ENCODE results near the gene HAUS2. TPM values are rescaled to one million over a fixed set of nuclear protein-coding genes. Genes with fewer than 3 reads are reported as not detected.
A peak's percentile ranks its signal among the peaks of the same experiment; 100 is the strongest.
"Not testable (repeated sequence)": the region's sequence is repeated elsewhere in the genome, so short reads cannot be mapped to it uniquely, and the experiment has no call there.

Gene HAUS2
- polyA plus RNA-seq, 1 donor = 14.4 TPM

DNA sequence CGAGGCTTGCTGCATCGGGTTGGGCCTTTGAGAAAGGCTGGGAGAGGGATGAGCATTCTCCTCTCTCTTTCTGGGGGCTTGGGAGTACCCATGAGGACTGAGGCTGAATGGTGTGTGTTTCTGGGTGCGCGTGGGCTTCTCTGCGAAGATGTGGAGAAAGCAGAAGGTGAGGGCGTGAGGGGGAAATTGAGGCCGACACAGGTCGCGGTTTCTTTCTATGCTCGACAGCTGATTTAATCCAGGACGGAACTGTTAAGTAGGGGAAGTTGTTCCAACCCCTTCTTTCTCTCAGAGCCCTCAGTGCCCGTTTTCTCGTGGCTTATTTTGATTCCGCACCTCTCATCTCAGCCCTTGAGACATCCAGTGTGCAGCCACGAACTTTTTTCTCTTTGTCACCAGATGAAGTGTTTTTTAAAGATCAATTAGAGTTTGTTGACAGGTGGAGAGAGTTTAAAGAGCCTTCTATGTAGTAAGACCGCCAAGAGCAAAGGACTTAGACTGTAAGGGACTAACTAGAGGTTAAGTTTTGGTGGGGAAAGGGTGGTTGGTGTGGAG lies 27.5 kb downstream of the HAUS2 start:
- no peak for DNase-seq

- no peak for DNase-seq
Measured at GRCh38 chr15:42576776-42577175, 28.1 kb downstream of the HAUS2 start.

DNA sequence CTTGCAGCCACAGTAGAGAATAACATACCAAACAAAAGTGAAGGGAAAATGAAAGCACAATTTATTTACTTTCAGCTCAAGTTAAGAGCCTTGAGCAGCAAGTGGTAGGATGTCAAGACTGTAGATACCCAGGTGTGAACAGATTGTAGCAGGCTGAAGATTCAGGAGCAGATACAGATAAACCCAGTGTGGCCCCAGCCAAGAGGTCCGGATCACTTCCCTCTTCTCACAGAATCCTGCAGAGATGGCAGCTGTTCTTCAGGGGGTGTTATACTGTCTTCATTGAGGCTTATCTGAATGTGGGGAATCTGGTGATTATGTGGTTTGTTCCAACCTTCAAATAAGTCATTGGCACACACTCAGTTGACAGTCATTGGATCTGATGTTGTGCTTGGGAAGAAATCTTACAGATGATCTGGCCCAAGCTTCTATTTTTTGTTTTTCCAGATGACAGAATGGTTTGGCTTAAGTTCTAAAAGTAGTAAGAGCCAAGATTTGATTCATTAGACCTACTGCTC lies 28.9 kb downstream of the HAUS2 start:
- DNase-seq = peak; percentile 45

- no peak for DNase-seq
Measured at GRCh38 chr15:42578984-42579537, 30.4 kb downstream of the HAUS2 start.

GRCh38 chr15:42581272-42581730 lies 32.7 kb downstream of the HAUS2 start:
- peak; percentile 89 for DNase-seq

DNA sequence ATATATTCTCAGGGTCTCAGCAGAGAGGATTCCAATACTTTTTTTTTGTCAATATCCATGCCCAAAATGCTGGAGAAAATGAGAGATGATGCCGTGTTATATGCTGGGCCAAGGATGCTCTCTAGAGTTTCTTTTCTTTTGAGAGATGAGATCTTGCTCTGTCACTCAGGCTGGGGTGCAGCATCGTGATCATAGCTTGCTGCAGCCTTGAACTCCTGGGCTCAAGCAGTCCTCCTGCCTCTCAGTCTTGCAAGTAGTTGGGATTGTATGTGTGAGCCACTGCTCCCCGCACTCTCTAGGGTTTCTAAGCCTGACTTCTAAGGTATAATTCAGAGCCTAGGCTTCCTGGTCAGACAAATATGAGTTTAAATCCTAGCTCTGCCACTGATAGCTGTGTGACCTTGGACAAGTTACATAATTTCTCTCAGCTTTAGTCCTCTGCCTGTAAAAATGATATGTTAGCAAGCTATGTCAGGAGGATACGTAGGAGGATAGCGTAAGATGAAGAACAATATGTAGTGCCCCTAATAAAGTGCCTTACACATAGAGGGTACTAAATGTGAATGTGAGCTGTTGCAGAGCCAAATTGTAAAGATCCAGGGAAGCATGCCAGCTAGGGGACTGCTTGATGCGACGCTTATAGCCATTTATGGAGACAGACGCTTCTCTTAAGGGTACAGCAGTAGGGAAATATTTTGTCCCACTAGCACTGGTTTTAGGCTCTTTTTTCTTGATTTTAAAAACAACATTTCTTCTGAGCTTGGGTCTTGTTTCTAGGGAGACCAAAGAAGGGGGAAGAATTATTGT lies 34.1 kb downstream of the HAUS2 start:
- DNase-seq = no peak

DNA sequence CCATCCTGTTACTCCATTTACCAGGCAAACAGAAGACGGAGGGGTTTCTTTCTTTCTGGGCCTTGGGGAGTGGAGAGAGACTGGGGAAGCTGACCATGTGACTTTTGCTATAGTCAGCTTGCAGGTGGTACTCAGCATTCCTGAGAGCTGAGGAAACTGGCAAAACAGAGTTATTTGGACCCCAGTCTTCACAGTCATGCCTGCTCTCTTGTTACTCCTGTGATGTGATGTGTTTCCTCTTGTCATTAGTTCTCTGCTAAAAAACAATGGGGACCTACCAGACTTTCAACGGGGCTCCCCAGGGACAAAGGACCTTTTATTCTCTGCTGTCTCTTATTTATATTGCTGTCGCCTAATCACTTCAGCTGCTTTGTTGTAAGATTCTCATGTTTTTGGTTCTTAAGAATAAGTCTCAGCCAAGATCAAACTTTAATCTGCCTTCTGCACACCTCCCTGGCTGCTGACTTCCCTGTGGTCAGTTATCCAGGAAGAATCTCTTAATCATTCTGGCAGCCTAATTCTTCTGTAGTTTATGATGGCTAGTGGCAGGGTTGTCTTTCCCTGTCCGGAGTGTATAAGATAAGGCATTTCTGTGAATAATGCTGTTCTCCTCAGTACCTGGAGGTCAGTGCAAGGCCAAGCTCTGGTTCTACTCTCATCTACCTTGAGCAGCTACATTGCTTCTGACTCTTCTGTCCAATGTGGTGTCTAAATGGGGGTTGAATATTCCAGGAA lies 35.6 kb downstream of the HAUS2 start:
- DNase-seq = no peak

GRCh38 chr15:42590619-42591237 lies 42.1 kb downstream of the HAUS2 start:
- no peak for DNase-seq

- DNase-seq = no peak
Measured at GRCh38 chr15:42591238-42591934, 42.7 kb downstream of the HAUS2 start.

- DNase-seq = no peak
Measured at GRCh38 chr15:42592716-42593115, 44.1 kb downstream of the HAUS2 start.

GRCh38 chr15:42593143-42593542 lies 44.5 kb downstream of the HAUS2 start:
- DNase-seq = peak; percentile 86

- no peak for DNase-seq
Measured at GRCh38 chr15:42594095-42594494, 45.5 kb downstream of the HAUS2 start.

DNA sequence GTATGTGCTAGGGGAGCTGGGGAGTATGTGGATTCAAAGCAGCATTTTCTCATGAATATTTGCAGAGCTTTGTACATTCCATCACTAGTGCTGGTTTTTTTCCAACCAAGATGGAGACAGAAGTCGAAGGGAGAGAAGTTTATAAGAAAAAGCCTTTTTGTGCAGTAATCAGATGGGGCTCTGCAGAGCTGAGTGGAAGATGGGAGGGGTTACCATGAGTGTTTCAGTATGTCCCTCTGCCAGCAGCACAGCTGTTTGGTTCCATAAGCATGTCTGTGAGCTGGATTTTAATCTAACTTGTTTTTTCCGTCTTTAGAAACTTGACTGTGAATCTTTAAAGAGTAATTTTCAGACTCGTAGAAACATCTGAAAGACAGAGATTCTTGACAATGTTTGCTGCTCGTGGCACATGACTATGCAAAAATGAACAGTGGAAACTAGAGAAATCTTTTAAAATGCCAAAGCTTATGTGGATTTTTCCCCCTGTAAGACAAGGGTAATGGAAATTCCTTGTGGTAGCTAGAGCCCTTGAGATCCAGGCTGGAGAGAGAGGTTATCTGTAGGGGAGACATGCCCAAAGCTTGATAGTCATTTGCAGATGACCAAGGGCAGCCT lies 47.1 kb downstream of the HAUS2 start:
- DNase-seq = peak; percentile 85

DNA sequence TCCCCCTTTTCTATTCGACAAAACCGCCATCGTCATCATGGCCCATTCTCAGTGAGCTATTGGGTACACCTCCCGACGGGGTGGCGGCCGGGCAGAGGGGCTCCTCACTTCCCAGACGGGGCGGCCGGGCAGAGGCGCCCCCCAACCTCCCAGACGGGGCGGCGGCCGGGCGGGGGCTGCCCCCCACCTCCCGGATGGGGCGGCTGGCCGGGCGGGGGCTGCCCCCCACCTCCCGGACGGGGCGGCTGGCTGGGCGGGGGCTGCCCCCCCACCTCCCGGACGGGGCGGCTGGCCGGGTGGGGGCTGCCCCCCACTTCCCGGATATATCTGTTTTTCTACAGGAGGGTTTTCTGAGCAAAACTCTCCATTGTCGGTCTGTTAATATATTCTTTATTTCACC lies 52.7 kb downstream of the HAUS2 start:
- DNase-seq = not testable (repeated sequence)

GRCh38 chr15:42602501-42602900 lies 53.9 kb downstream of the HAUS2 start:
- no peak for DNase-seq

GRCh38 chr15:42603978-42604377 lies 55.3 kb downstream of the HAUS2 start:
- DNase-seq = no peak

DNA sequence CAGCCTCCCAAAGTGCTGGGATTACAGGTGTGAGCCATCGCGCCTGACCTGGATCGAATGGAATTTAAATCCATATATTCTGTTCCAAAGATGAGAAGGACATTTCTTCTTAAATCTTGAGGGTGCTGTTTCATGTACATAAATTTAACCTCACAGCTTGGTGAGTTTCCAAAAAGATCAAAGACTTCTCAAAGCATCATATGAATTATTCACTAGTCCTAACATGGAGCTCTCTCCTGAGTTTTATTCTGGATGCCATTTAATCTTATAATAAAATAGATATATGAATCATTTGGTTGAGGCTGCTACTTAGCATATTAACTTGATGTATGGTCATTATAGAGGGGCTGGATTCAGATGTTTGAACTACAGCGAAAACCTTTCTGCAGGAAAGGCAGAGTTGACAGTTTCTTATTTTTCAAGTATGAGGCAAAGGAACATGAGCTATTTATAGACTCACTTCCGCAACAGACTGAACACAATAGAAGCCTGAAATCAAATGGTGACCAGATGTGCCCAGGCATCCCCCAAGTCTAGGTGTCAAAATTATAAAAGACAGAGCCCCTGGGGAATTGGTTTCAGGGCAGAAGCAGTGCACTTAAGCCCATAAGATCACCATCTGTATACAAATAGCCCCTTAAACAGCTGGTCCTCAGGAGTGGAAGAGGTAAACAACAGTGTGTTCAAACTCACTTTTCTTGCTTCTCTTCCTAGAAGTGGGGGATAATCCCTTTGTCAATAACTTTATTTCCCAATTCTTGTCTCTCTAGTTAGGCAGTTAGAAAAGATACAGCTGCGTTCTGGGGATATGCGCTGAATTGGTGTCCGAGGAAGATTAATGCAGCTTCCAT lies 56.5 kb downstream of the HAUS2 start:
- peak; percentile 76 for DNase-seq

GRCh38 chr15:42605796-42606195 lies 57.2 kb downstream of the HAUS2 start:
- no peak for DNase-seq

GRCh38 chr15:42608110-42608531 lies 59.5 kb downstream of the HAUS2 start:
- no peak for DNase-seq

DNA sequence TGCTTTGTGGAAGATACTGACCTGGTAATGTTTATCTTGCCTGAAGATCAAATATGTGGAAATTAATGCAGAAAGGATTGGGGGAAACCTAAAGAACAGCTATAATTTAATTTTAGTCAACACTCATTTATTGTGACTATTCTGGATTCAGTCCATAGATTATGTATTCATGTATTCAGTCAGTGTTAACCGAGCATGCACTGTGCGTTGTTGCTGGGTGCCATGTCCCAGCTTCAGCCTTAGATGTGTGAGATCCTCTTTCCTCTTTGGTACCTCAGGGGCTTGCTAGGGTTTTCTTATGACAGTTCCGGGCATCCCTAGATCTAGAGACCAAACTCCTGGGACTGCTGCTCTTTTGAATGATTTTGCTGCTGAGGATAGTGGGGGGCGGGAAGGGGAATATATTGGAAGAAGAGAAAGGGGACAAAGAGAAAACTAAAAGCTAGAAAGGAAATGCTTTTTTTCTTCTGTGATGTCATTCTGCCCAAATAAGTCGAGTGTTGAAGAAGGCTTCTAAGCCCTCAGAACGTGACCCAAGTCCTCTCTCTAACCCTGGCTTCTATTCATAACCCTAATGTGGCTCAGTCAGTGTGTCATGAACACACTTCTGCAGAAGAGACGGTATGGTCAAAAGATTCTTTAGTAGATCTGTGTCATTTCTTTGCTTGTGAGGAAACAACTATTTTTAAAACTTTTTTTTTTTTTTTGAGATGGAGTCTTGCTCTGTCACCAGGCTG lies 60.3 kb downstream of the HAUS2 start:
- no peak for DNase-seq
